Measurements from ENCODE around the gene ZSCAN12.
"Not testable (repeated sequence)": the region's sequence is repeated elsewhere in the genome, so short reads cannot be mapped to it uniquely, and the experiment has no call there.

The ZSCAN12 gene

DNA sequence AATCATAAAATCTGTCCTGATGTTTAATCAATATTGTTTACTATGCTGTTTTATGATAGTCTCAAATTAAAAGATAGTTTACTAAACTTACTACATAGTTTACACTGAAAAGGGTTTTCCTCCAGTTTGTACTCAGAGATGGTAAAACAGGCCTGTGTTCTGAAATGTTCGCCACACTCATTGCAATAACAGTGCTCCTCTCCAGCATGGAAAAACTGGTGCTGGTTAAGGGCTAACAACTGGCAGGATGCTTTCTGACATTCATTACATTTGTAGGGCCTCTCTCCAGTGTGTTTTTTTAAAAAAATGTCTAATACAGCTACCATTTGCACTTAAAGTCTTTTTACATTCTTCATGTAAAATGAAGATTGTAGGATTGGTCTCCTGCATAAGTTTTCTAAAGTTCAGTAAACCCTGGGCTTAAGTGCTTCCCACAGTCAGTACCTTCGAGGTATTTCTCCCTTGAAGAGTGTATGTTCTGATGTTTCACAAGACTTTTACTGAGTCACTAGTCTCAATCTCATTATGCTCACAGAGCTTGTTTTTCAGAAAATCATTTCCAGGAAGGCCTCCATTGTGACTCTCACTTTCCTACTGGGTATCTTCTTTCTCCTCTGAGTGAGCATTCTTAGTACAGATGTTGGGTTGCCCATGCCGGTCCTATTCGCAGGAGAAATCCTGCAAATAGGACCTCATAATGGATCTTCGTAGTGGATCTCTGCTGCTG, 8.7 kb upstream of the ZSCAN12 start:
- DNase-seq (ENCODE audit: low spot score) = no peak
- TF ChIP-seq, protein P1, sequence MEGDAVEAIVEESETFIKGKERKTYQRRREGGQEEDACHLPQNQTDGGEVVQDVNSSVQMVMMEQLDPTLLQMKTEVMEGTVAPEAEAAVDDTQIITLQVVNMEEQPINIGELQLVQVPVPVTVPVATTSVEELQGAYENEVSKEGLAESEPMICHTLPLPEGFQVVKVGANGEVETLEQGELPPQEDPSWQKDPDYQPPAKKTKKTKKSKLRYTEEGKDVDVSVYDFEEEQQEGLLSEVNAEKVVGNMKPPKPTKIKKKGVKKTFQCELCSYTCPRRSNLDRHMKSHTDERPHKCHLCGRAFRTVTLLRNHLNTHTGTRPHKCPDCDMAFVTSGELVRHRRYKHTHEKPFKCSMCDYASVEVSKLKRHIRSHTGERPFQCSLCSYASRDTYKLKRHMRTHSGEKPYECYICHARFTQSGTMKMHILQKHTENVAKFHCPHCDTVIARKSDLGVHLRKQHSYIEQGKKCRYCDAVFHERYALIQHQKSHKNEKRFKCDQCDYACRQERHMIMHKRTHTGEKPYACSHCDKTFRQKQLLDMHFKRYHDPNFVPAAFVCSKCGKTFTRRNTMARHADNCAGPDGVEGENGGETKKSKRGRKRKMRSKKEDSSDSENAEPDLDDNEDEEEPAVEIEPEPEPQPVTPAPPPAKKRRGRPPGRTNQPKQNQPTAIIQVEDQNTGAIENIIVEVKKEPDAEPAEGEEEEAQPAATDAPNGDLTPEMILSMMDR (IDR thresholded peaks at IDR 0.05; ENCODE audit: extremely low read depth, missing control alignments) = no peak

DNA sequence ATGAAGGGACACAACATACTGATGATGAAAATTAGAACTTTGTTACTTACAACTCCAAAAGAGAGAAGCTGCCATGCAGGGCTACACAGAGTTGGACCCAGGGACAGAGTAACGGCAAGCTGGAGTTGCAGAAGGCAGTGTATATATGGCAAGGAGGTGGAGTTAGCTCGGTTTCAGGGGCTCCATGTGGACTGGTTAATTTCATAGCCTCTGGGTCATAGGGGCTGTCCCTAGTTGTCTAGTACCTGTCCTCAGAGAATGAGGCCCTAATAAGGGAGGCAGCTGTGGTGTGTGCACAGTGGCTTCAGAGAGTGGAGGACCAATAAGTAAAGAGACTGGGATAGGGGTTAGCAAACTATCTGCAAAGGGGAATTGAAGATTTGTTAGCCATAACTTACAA, 7.9 kb upstream of the ZSCAN12 start:
- no peak for DNase-seq (ENCODE audit: low spot score)
- TF ChIP-seq, protein P1 (IDR thresholded peaks at IDR 0.05; ENCODE audit: extremely low read depth, missing control alignments) = no peak

DNA sequence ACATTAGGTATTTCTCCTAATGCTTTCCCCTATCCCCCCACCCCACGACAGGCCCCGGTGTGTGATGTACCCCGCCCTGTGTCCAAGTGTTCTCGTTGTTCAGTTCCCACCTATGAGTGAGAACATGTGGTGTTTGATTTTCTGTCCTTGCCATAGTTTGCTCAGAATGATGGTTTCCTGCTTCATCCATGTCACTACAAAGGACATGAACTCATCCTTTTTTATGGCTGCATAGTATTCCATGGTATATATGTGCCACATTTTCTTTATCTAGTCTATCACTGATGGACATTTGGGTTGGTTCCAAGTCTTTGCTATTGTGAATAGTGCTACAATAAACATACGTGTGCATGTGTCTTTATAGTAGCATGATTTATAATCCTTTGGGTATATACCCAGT, 4.4 kb upstream of the ZSCAN12 start:
- DNase-seq (ENCODE audit: low spot score) = not testable (repeated sequence)

DNA sequence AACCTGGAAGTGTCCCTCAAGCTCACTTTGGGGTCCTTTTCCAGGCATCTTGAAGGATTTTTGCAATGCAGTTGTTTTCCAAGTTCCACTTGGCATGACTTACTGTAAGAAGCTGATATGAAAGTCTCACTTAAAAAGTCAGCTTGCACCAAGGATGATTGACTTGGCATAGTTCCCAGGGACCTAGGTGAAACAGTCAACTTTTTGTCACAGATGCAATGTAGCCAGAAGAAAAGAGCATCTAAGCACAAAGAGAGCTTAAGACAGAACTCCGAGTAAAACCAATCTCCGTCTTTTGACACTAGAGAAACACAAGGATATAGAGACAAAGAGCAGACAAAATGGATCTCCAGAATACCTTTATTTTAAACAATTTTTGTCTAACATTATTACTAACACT, 2.6 kb upstream of the ZSCAN12 start:
- TF ChIP-seq, protein P1 (IDR thresholded peaks at IDR 0.05; ENCODE audit: extremely low read depth, missing control alignments) = no peak
- no peak for DNase-seq (ENCODE audit: low spot score)

DNA sequence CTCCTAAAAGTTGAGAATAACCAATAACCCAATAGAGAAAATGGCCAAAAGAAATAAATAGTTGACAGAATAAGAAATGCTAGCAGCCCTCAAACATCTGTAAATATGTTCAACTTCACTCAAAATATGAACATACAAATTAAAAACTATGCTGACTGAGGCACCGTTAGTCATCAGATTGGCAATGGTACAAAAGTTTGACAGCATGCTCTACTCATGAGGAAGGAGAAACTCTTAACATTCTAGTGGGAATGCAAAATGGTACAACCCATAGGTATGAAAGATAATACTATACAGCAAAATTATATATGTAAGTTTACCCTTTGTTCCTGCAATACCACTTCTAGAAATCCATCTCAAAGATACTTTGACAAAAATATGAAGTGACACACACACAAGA, 1.6 kb upstream of the ZSCAN12 start:
- TF ChIP-seq, protein P1 (IDR thresholded peaks at IDR 0.05; ENCODE audit: extremely low read depth, missing control alignments) = no peak
- DNase-seq (ENCODE audit: low spot score) = no peak

DNA sequence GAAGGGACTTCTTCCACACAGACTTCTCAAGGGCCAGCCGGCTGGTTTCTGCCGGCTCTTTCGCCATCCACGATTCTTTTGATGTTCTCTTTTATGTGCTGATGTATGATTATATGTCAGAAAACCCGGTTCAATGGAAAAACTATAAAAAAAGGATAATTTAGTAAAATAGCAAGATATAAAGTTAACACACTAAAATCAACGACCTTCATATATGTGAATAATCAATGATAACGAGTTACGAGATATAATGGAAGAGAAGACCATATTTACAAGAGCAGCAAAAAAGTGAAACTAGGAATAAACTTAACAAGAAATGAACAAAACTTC, 540 bp upstream of the ZSCAN12 start:
- TF ChIP-seq, protein P1 (IDR thresholded peaks at IDR 0.05; ENCODE audit: extremely low read depth, missing control alignments) = no peak
- DNase-seq (ENCODE audit: low spot score) = no peak

DNA sequence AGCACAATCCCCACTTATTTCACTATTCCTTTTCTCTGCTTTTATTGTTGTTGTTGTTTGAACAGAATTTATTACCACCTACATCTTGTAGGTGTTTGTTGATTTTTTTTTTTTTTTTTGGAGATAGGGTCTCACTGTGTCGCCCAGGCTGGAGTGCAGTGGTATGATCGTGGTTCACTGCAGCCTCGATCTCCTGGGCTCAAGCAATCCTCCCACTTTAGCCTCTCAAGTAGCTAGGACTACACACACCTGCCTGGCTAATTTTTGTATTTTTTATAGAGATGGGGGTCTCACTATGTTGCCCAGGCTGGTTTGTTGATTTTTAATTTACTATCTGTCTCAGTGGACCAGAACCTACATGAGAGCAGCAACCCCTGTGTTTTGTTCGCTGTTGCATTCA, 3.6 kb downstream of the ZSCAN12 start:
- DNase-seq (ENCODE audit: low spot score) = no peak
- TF ChIP-seq, protein P1 (IDR thresholded peaks at IDR 0.05; ENCODE audit: extremely low read depth, missing control alignments) = no peak

DNA sequence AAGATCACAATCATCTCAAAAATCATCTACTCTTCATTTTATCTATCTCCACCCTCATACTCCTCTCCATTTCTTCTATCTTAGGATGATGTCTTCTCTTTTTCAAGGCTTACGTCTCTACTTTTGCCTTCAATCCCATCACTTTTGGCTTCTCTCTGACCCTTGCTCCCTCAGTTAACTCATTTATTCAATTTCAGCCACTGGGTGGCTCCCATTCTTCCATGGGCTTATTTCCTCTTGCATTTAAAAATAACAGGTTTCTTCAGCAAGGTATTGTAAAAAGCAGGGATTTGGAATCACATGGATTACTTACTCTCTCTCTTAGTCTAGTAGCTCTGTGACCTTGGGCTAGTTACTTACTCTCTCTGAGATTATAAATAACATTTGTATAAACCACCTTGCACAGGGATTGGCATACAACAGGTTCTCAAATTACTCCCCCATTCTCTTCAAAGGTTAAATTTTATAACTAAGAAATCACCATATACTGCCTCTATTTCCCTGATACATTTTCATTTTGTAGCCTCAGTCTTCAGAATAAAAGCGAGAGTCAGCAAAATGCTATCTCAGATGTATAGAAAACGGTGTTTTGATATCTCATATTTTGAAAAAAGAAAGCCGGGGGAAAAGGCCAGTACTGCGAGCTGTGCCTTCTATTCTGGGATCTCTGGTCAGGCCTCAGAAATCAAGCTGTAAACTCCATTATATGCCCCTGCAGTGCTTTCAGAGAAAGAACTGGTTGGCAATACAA, 5.5 kb downstream of the ZSCAN12 start:
- TF ChIP-seq, protein P1 (IDR thresholded peaks at IDR 0.05; ENCODE audit: extremely low read depth, missing control alignments) = no peak
- DNase-seq (ENCODE audit: low spot score) = no peak
